Panc1 (cell line): ENCODE measurements around the gene CCDC177. TPM values are rescaled to one million over a fixed set of nuclear protein-coding genes. Genes with fewer than 3 reads are reported as not detected.
A peak's percentile ranks its signal among the peaks of the same experiment; 100 is the strongest.

Source experiments
- ATAC-seq: fragments of 200-7000 bp; cut with Tn5 transposase; 2 replicates; pipeline ENCODE4 v1.9.1; 2020; ENCODE audit warnings: mild to moderate bottlenecking, moderate library complexity
- BruUV-seq: library from RNA; stranded (reverse); fragments of 400-500 nt; replicated peaks from 2 replicates; lab custom pipeline; 2021; lab: Mats Ljungman, UMichigan
- CTCF ChIA-PET: fragments of 300-600 bp; sonication (Branson Sonifier 250); formaldehyde crosslinking; loops from one replicate; lab custom pipeline; 2022; ENCODE audit warnings: antibody characterized with exemption; lab: Charles Lee
- POLR2A ChIA-PET: fragments of 300-600 bp; sonication (Branson Sonifier 250); formaldehyde crosslinking; loops from one replicate; lab custom pipeline; 2022; ENCODE audit warnings: antibody characterized with exemption; lab: Charles Lee
- DNase-seq: peaks from one replicate; pipeline ENCODE4 v3.0.0-alpha.2; 2010; ENCODE audit warnings: low read depth, low spot score
- H3K27ac ChIP-seq: 2 replicates; pipeline ENCODE4 v1.5.1; 2011; ENCODE audit warnings: mild to moderate bottlenecking, low read length, inconsistent platforms
- H3K27me3 ChIP-seq: fragments of 200-500 bp; sonication (Bioruptor generic); 2 replicates; pipeline ENCODE4 v1.6.0; 2014; ENCODE audit warnings: low read length, inconsistent platforms; ENCODE audit not compliant: control insufficient read depth, insufficient read depth
- H3K36me3 ChIP-seq: fragments of 200-500 bp; sonication (Bioruptor generic); 2 replicates; pipeline ENCODE4 v1.5.1; 2014; ENCODE audit warnings: inconsistent platforms, mild to moderate bottlenecking, low read length, moderate library complexity; ENCODE audit not compliant: control insufficient read depth, insufficient read depth
- H3K4me1 ChIP-seq: 2 replicates; pipeline ENCODE4 v1.5.1; 2011; ENCODE audit warnings: inconsistent platforms, mild to moderate bottlenecking, low read length, moderate library complexity; ENCODE audit not compliant: control insufficient read depth, insufficient read depth
- H3K4me3 ChIP-seq, 2 experiments: 2 replicates each; pipeline ENCODE4 v1.5.1; 2011 to 2012; ENCODE audit warnings: low read depth in 2 of 2, low read length in 2 of 2, mild to moderate bottlenecking in 2 of 2, inconsistent platforms in 1 of 2, moderate library complexity in 1 of 2
- H3K9me3 ChIP-seq: fragments of 200-500 bp; sonication (Bioruptor generic); 2 replicates; pipeline ENCODE4 v1.5.1; 2014; ENCODE audit warnings: low read depth, mild to moderate bottlenecking, inconsistent platforms, low read length, moderate library complexity; ENCODE audit not compliant: control insufficient read depth, insufficient read depth
- POLR2AphosphoS5 ChIP-seq: IDR thresholded peaks from 2 replicates; pipeline ENCODE4 v1.6.1; 2012; ENCODE audit warnings: mild to moderate bottlenecking, low read depth, low read length, moderate library complexity
- SIN3A ChIP-seq: IDR thresholded peaks from 2 replicates; pipeline ENCODE4 v1.6.1; 2012; ENCODE audit warnings: low read depth, mild to moderate bottlenecking, low read length, moderate library complexity, borderline replicate concordance; ENCODE audit not compliant: insufficient read depth
- TCF7L2 ChIP-seq: IDR thresholded peaks from 2 replicates; pipeline ENCODE4 v1.6.1; 2011; ENCODE audit warnings: mild to moderate bottlenecking, low read depth, low read length, inconsistent platforms
- in situ Hi-C: cut with HindIII; loops from 2 replicates; pipeline ENCODE4 v1.10.0; 2016; ENCODE audit warnings: low sequenced_read_pairs, low pct_unique_long_range_greater_than_20kb
- intact Hi-C: fragments of 100-400 bp; cut with micrococcal nuclease; formaldehyde crosslinking; loops from one replicate; pipeline ENCODE4 v1.10.0; 2022; ENCODE audit not compliant: unreplicated experiment
- total RNA-seq: library from RNA; stranded (reverse); gene quantifications from one replicate; pipeline ENCODE4 v1.2.1, GENCODE V29; 2021; ENCODE audit not compliant: unreplicated experiment
- TF ChIP-seq, protein P1 (sequence below), 2 experiments: IDR thresholded peaks; 2 replicates each; pipeline ENCODE4 v1.6.1; 2011 to 2012; ENCODE audit warnings: low read depth in 2 of 2, control low read depth in 1 of 2, low read length in 1 of 2, mild to moderate bottlenecking in 1 of 2, moderate library complexity in 1 of 2; ENCODE audit not compliant: insufficient read depth in 1 of 2
- TF ChIP-seq, protein P2 (sequence below): fragments of 450-650 bp; IDR thresholded peaks from 2 replicates; pipeline ENCODE4 v1.5.1; 2017; ENCODE audit warnings: mild to moderate bottlenecking

Gene CCDC177
- total RNA-seq, 1 experiment from 2014 or later = not detected

DNA sequence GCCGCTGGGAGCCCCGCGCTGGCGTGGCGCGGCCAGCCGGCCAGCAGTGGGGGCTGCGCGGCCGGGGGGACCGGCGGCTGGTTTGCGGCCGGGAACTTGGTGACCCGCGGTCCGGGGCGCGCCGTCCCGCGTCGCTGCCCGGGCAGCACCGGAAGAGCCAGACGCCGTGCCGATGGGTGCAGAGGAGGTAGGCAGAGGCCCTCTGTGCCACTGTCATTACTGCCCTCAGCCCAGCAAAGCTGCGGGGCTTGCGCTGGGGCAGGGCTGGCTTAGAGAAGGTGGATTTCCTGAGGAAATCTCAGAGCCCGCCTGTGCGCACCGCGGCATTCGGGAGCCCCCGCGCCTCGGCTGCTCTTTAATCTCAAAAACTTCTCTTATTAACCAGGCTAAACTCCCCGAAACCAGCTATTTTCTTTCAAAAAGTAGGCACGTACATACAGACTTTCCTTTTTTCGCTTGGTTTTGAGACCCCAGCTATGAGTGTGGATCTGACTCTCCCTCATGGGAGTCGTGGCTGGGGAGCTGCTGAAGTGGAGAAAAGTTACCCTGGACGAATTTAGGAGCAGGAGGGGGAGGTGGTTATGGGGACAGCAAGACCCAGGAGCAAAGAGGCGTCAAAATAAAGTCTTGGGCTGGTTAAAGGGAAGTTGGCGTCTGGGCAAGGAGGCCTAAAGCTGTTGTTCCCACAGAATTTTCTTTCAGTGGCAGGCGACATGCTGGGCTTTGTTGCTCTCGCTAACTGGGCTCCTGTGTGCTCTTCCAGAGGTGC is 37.5 kb upstream of the CCDC177 start:
- intact Hi-C loops (no loop called here), in situ Hi-C loops (no loop called here)
- peaks cover 5% of the 10 kb centered on the region; the same call in 1 of the 2 replicates for H3K4me1 ChIP-seq
- H3K36me3 ChIP-seq = no peaks in the 10 kb centered on the region; the same call in 1 of the 2 replicates
- DNase-seq = no peak
- CTCF ChIA-PET = interaction anchor here (0.6 kb wide), 1 partner anchor 460 kb away, joined by 7 read pairs; no protein-coding TSS in a partner anchor
- TF ChIP-seq TCF7L2 = no peak
- TF ChIP-seq, protein P1, sequence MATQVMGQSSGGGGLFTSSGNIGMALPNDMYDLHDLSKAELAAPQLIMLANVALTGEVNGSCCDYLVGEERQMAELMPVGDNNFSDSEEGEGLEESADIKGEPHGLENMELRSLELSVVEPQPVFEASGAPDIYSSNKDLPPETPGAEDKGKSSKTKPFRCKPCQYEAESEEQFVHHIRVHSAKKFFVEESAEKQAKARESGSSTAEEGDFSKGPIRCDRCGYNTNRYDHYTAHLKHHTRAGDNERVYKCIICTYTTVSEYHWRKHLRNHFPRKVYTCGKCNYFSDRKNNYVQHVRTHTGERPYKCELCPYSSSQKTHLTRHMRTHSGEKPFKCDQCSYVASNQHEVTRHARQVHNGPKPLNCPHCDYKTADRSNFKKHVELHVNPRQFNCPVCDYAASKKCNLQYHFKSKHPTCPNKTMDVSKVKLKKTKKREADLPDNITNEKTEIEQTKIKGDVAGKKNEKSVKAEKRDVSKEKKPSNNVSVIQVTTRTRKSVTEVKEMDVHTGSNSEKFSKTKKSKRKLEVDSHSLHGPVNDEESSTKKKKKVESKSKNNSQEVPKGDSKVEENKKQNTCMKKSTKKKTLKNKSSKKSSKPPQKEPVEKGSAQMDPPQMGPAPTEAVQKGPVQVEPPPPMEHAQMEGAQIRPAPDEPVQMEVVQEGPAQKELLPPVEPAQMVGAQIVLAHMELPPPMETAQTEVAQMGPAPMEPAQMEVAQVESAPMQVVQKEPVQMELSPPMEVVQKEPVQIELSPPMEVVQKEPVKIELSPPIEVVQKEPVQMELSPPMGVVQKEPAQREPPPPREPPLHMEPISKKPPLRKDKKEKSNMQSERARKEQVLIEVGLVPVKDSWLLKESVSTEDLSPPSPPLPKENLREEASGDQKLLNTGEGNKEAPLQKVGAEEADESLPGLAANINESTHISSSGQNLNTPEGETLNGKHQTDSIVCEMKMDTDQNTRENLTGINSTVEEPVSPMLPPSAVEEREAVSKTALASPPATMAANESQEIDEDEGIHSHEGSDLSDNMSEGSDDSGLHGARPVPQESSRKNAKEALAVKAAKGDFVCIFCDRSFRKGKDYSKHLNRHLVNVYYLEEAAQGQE (IDR thresholded peaks at IDR 0.05; ENCODE audit: insufficient read depth in 1 of 2, low read depth in 2 of 2, low read length in 1 of 2) = no peak
- TF ChIP-seq POLR2AphosphoS5 = no peak
- no peak for TF ChIP-seq SIN3A
- no peaks in the 10 kb centered on the region for H3K9me3 ChIP-seq
- peak overlapping the region; percentile 72 for H3K27ac ChIP-seq
- H3K27me3 ChIP-seq = no peaks in the 10 kb centered on the region
- no TSS peak for BruUV-seq
- POLR2A ChIA-PET = interaction anchor here (0.5 to 0.6 kb wide), 2 partner anchors 210 to 350 kb away, joined by 4 to 6 read pairs; no protein-coding TSS in a partner anchor
- ATAC-seq = peak; percentile 67
- peak overlapping the region; percentile 63 to 78 for H3K4me3 ChIP-seq

DNA sequence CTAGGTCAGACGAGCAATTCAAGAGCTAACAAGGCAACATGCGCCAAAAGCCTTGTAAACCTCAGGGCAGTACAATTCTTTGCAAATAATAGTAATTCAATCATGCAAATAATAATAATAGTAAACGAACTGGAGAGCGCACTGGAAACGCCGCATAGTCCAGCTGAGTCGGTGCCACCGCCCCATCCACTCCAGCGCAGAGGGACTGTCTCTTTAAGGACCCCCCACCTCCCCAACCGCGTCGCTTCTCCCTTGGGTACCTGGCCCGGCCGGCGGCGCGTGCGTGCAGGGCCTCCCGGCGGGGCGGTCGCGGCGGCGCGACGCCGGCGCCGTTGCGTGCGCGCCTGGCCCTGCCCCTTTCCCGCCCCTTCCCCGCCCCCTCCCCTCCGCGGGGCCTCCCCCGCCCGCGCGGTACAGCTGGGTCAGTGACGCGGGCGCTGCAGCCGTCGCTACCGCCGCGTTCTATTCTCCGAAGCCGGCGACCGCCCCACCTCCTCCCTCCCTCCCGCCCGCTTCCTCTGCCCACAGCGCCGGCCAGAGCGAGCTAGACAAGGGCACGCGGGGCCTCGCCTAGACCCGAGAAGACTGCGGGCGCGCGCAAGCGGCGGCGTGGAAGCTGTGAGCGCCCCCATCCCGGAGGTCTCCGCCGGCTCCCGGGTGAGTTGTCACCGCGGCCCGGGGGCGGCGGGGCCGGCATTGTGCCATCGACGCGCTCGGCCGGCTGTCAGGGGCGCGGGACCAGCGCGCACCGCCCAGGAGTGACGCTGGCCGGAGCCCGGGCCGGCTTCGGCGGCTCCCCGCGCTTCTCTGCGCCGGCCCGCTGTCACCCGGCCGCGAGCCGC is 36.7 kb upstream of the CCDC177 start, which contains the start of gene SUSD6:
TSS of gene SUSD6 (plus strand) at position 425 of the 842 bp plus-strand sequence. CDS start 46,997 bp downstream, outside the sequence.
- H3K27ac ChIP-seq = peak within 1 kb of the TSS; percentile 85
- TF ChIP-seq, protein P1 (IDR thresholded peaks at IDR 0.05; ENCODE audit: insufficient read depth in 1 of 2, low read depth in 2 of 2, low read length in 1 of 2) = no peak
- TF ChIP-seq POLR2AphosphoS5 = no peak; the same call in 1 of the 2 replicates
- TF ChIP-seq TCF7L2 = no peak
- TF ChIP-seq SIN3A = no peak
- TF ChIP-seq, protein P2, sequence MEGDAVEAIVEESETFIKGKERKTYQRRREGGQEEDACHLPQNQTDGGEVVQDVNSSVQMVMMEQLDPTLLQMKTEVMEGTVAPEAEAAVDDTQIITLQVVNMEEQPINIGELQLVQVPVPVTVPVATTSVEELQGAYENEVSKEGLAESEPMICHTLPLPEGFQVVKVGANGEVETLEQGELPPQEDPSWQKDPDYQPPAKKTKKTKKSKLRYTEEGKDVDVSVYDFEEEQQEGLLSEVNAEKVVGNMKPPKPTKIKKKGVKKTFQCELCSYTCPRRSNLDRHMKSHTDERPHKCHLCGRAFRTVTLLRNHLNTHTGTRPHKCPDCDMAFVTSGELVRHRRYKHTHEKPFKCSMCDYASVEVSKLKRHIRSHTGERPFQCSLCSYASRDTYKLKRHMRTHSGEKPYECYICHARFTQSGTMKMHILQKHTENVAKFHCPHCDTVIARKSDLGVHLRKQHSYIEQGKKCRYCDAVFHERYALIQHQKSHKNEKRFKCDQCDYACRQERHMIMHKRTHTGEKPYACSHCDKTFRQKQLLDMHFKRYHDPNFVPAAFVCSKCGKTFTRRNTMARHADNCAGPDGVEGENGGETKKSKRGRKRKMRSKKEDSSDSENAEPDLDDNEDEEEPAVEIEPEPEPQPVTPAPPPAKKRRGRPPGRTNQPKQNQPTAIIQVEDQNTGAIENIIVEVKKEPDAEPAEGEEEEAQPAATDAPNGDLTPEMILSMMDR = no peak
- H3K4me3 ChIP-seq = peak within 1 kb of the TSS; percentile 63 to 78
- H3K9me3 ChIP-seq = no peaks in the 10 kb centered on the region
- BruUV-seq = no TSS peak
- peak; percentile 93 for ATAC-seq
- in situ Hi-C loops (no loop called here), intact Hi-C loops (no loop called here)
- no peak for DNase-seq
- CTCF ChIA-PET = interaction anchor here (0.6 kb wide), 2 partner anchors 37 to 460 kb away, joined by 4 to 7 read pairs; partner anchors contain the start of gene CCDC177
- H3K4me1 ChIP-seq = peaks cover 5% of the 10 kb centered on the region; the same call in 1 of the 2 replicates
- no peaks in the 10 kb centered on the region for H3K27me3 ChIP-seq
- H3K36me3 ChIP-seq = no peaks in the 10 kb centered on the region; the same call in 1 of the 2 replicates
- POLR2A ChIA-PET = interaction anchor here (0.5 to 0.6 kb wide), 2 partner anchors 210 to 349 kb away, joined by 4 to 6 read pairs; no protein-coding TSS in a partner anchor
